HG03064 (cell line): ENCODE data around the gene GOSR2.

Experiments used
- ATAC-seq: cut with Tn5 transposase; IDR thresholded peaks from one replicate; pipeline ENCODE4 v1.9.1; 2021; ENCODE audit warnings: low read depth; ENCODE audit not compliant: unreplicated experiment

The GOSR2 gene

DNA sequence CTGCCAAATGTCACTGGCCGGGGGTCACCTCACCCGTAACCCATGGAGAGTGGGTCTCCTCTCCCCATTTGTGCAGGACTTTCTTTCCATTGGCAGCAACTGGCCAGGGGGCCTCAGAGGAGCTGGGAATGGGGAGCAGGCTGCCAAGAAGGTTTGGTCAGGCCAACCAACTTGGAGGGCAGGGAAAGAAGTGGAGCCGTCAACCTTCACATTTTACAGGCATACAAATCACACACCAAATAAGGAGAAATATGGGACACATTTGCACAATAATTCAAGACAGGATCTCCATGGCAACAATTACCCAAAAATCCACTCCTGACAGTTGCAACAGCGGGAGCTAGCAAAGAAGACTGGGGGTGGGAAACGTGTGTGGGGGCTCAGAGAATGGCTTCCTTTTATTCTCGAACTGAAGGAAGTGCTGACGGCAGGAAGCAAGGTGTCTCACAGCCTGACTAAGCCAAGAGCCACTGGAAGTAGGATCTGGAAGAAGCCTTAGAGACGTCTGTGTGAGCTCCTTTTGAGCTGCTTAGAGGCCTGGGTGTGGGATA is 35.2 kb downstream of the GOSR2 start:
- ATAC-seq, result no peak

DNA sequence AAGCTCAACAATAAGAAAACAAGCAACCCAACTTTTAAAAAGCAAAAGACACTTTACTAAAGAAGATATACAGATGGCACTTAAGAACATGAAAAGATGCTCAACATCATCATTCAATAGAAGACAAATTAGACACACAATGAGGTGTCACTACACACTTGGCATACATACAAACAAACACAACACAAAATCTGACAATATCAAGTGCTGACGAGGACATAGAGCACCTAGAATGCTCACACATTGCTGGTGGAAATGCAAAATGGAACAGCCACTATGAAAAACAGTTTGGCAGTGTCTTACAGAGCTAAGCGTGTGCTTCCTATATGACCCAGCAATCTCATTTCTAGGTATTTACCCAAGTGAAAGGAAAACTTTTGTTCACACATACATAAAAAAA is 37.2 kb downstream of the GOSR2 start:
- no peak for ATAC-seq

DNA sequence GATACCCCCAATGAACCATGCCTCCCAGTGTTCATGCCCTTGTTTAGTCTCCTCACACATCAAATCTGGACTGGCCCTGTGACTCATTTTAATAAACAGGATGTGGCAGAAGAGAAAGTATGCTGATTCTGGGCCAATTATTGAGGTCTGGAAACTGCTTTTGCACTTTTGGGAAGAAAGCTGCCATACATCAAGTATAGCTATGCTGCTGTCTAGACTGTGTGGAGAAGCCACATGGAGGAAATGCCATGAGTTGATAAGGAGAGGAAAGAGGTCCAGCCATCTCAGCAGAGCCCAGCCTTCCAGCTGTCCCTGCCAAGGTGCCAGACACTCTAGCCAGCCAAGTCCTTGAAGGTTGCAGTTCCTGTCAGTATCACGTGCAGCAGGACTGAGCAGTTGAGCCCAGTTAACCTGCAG is 39.4 kb downstream of the GOSR2 start:
- no peak for ATAC-seq

DNA sequence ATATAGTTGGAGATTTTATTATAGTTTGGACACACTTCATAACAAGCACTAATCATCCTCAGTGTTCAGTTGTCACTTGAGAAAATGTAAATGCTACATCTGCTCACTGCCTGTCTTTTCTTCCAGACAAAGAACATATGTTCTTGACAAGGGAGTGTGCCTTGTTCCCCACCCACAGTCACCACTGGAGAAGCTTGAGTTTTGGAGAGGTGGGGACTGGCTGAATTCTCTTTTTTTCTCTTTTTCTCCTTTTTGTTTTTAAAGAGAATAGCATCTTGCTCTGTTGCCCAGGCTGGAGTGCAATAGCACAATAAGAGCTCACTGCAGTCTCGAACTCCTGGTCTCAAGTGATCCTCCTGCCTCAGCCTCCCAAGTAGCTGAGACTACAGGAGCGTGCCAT is 40.6 kb downstream of the GOSR2 start:
- ATAC-seq, result no peak

DNA sequence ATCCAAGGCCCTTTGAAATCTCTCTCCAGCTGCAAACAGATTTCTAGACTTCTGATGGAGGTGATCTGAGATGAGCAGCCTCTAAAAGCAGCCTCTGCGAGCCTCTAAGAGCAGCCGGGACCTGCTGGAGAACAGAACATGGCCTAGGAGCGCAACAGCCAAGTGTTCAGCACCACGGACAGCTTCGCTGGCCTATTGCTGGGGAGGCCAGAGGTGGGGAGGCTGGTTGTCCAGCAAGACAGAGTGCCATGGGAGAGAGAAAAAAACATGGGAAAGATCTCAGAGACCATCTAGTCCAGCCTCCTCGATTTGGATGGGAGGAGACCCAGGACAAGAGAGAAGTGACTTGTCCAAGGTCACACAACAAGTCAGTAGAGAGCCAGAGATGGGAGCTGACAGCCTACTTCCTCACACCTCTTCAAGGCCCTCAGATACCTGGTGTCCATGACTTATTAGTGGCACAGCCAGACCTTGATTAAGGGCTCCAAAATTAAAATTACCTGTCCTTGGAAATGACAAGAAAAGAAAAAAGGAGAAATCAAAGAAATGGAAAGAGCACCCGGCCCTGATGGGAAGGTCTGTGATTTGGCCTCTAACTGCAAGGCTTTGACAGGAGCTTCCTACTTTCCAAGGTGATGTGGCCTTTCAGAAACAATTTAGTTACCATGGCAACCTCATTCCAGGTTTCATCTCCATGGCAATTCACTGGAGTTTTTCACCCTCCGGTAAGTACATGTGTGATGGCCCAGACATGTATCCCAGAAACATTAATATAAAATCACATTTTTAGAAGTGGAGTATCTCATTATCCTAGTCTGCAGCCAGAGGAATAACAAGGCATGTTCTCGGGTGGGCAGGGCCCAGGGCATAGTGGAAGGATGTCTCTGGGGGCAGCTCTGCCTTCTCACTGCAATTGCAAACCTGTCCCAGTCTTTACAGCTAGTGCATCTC is 41.6 kb downstream of the GOSR2 start:
- no peak for ATAC-seq

DNA sequence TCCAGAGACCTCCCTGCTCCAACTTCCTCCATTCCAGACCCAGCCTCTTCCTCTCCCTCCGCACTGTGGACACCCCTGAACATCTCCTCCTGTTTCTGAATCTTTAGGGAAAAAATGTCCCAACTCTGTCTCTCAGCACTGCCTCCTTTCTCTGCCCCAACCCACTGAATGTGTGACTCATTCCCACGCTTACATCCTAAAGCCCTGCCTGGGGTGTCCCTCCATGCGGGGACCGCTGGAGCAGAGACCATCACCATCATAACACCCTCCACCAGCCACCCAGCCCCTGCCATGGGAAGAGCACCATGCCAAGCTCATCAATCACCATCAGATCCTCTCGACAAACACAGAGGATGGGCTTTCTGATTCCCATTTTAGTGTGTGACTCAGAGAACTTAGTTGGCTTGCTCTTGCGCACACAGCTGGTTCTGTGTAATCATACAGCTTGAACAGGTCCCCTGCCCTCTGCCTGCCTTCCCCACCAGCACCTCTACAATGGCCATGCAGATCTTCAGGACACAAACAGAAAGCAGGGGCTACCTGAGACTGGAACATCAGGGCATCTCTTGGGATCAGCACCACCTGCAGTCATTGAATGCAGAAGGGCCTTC is 45.4 kb downstream of the GOSR2 start:
- no peak for ATAC-seq

DNA sequence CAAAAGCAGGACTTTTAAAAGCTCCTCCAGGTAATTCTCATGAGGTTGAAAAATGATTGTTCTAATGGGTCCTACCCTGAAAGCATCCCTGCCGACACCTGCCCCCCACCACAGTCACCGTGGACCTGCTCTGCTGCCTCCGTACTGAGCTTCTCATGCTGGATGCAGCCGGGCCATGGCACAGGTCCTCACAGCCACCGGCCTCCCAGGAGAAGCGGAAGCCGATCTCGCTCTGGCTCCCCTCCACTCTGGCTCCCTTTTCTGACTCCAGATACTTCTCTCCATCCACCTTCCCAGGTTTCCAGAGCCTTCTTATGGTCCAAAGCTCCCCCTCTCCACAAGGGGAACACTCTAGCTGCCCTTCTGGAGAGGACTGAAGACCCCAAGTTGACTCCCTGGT is 45.9 kb downstream of the GOSR2 start:
- ATAC-seq, result no peak

DNA sequence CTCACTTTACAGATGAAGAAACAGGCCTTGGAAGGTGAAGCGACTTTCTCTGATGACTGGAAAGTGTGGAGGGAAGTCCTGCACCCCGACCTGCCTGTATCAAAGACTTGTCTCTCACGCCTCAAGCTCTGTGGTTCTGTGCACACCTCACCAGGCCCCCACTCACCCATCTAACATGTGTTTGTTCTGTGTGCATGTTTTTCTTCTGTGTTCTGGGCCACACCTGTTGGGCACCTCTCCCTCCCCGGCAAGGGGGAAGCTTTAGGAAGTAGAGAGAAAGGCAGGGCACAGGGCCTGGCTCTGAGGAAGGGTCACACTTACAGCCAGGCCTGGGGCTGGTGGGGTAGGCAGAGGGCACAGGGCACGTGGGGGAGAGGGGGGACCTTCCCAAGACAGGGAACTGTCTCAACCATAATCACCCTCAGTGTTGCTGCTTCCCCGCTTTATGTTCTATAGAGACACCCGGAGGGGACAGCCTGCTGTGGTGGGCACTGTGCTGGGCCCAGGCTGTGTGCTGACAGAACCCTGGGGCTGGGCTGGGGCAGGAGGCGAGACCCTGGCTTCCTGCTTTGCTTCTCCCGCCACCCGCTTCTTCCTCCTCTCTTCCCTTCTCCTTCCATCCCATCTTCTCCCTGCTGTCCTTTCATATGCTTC is 48.8 kb downstream of the GOSR2 start:
- no peak for ATAC-seq

DNA sequence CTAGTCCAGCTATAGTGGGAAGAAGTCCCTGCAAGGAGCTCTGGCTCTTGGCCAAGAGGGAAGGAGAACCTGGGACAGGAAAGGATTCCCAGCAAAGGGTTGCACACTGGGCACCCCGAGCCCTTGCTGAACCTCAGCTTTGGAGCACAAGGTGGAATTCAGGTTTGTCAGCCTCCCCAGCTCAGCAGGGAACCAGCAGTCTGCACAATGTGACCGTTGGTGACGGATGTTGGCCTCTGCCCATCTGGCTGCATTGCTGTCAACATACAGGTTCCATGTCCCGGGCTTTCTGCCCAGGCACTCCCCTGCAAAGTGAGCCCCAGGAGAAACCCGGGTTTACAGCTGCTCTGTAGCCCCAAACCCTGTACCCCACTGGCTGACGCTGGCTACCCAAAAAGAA is 49.4 kb downstream of the GOSR2 start:
- ATAC-seq, result no peak

DNA sequence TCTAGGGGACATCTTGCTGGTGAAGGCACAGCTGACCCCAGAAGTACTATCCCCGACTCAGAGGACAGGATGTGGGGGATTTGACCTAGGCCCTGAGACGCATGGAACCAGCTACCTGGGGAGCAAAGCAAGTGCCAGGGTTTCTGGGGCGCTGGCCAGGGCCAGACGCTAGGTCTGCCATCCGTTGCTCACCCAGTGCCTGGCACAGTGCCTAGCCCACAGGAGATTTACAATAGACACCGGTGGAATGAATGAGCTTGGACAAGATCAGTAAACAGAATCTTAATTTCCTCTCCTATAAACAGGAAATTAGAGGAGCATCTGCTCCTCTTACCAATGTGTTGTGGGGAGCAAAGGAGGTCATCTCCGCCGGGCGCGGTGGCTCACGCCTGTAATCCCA is 51.1 kb downstream of the GOSR2 start:
- ATAC-seq, result no peak

DNA sequence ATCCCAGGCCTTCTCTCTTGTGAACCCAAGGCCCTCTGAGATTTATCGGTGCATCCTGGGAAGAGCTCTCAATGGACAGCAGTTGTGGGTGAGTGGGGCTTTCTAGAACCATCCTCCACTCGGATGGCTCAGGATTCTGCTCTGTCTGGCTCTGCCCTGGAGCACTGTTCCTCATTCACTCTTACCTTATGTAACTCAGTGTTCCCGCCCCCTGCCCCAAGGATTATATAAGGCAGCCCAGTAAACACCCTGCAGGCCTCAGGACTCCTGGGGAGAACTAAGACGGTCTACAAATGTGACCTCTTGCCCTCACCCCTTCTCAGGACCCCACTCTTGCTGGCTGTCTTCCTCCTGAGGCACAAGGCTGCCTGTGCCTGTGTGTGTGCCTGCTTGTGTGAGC is 52.3 kb downstream of the GOSR2 start:
- ATAC-seq, result no peak

DNA sequence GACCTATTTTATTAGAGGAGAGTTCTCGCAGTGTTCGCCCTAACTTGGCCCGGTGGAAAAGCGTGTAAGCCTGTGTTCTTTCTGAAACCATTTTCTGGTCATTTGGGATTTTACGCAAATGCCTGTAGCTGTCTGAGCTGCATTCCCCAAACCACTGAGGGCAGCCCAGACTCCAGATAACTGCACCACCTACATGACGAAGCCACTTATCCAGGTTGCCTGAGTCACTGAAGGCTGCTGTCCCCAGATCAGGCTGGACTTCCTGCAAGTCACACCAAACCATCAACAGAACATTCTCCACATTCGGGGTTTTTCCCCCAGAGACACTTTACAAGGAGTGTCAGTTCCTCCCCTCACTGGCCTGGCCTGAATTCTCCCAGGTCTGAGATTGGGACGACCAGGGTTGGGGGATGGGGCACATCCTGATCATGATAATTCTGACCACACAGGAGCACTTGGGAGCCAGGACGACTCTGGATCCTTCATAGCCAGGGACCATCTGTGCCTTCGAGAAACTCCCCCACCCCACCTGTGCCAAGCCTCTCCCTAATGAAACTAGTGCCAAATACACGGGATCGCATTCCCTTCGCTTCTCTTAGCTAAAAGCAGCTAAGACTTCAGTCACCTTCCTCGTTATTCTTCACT is 53.8 kb downstream of the GOSR2 start:
- ATAC-seq, result no peak

DNA sequence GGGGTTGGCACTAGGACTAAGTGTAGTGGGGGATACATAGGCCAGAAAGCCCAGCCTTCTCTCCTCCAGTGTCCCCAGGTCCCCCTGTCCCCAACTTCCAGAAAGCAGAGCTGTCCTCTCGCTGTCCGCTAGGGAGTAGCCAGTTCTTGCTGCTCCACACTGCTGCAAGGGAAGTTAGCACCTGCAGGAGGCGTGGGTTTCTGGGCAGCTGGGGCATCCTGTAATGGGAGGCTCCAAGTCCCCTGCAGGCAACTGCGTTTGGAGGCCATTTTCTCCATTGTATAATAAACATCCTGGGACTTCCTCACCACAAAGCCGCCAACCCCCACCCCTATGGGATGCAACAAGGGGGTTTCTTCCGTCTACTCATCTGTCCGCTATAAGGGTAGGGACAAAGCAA is 54.4 kb downstream of the GOSR2 start:
- no peak for ATAC-seq

DNA sequence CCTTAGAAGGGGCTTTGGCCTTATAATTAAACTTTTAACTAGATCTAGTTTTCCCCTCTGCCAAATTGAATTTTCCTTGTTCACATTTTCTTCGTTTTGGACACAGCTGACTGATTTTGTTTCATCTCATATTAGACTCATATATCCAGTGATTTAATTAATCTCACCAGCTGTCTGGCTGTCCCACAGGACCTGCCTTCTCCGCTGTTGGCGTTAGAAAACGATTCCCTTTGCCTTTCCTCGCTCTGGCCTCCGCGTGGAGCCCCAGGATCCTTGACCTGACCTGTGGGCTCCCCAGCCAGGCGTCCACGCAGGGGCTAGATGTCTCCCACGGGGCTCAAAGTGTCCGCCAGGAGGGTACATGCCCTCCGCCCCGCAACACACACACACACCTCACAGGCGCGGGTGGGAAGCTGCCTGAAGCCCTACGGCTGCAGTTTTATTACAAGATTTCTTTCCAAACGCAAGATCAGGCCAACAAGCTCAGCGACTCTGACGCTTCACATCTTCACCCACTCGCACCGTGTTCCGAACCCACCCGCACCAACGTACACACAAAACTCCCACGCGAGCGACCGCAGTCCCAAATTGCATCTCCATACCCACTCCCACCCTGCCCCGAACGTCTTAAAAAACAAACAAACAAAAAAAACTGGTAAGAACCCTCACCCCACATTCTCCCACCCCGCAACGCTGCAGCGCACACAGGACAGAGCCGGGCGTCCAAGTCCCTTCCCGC is 55.0 kb downstream of the GOSR2 start:
- no peak for ATAC-seq

DNA sequence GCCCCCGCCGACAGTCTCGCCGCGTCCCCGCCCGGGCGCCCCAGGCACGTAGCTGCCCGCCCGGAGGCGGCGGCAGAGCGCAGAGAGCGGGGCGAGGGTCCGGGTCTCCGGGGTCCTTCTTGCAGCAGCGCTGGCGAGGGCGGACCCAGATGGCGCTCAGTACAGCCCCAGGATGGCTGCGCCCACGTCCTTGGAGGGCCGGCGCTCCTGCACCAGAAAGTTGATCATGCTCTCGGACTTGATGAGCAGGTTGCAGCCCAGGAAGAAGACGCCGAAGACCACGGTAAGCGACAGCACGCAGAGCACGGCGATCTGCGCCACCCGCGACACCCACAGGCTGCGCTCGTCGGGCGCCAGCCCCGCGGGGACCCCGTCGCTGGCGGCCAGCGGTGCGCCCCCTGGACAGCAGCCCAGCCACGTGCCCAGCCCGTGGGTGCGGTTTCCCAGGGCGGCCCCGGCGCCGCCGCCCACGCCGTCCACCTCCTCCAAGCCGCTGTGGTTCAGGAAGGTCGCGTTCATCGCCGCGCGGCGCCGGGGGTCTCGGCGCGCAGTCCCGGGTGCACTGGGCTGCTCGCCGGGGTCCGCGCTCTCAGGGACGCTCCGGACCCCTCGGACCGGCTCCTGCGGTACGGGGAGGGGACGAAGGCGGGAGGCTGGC is 55.7 kb downstream of the GOSR2 start:
- ATAC-seq, result no peak

DNA sequence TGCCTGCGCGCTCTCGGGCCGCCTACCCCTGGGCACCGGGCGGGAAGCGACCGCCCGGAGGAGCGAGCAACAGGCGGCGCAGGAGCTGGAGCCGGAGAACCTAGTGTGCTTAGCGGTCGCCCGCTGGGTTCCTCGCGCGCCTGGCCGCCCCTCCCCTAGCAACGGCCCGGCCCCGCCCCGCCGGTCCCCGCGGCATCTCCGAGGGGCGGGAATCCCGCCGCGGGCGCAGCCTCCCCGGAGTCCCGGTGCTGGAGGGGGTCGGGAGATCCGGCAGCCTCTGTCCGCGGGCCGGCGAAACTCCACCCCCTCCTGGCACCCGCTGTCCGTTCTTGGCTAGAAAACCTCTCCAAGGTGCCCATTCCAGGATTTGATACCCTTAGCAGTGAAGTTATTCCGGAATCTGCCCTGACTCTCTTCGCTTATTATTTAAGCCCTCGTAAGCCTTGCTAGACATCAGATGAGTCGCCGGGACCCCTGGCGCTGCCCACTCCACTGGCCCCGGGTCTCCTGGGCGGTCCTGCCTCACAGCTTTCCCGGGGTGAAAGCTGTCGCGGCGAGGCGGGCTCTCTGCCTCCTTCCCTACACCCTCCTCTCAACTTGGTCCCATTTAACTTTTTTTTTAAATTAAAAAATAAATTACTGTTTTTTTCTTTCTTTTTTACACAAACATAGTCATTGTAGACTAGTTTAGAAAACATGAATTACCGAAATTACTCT is 56.3 kb downstream of the GOSR2 start, which contains the start of gene RPRML:
RPRML (minus strand) TSS at position 107 of the 717 bp plus-strand sequence. CDS start 246 bp downstream, outside the sequence.
- no peak for ATAC-seq

DNA sequence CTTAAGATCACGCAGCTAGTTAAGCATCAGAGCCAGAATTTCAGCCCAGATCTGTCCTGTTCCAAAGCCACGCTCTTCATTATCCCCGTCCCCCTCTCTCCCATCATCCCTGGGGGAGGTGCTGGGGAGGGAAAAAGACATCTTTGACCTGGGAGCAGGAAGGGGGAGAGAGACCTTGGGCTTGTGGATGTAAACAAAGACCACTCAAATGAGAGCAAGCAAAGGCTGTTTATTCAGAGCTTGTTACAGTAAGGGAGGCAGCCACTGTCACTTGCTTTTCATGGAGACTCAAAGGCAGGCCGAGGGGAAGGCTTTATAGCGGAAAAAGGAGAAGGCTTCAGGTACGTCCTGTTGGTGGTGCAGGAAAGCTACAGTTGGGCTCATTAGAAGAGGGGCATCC is 59.6 kb downstream of the GOSR2 start:
- ATAC-seq, result no peak

DNA sequence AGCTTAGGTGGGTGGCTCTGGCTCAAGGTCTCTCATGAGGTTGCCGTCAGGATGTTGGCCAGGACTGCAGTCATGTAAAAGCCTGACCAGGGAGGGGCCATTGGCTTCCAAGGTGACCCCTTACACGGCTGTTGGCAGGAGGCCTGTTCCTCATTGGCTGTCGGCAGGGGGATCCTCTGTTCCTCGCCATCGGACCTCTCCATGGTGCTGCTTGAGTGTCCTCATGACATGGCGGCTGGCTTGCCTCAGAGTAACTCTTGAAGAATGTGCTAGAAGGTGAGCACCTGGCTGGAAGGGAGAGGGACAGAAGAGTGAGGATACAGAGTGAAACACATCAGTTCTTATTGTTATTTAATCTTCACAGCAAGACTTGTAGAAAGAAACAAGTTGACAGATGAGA is 60.8 kb downstream of the GOSR2 start:
- ATAC-seq, result no peak

DNA sequence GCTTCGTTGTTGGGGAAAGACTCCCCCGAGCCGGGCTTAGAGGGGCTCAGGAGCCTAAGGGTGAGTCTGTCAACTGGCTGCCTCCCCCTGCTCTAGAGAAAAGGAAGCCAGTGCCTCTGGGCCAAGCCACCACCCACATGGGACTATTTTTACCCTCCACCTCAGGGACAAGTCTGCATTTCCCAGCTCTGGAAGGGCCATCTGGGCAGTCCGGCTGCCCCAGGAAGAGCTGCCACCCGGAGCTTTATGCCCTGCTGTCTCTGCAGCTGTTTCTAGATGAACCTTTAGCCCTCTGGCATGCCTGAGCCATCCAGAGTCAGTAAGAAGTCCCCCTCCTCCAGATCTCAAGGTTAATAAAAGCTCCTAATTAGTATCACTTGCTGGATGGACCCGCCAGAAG is 61.4 kb downstream of the GOSR2 start:
- ATAC-seq, result no peak
